Stromal cell of bone marrow (primary cell): ENCODE results near the gene GPC2.
A peak's percentile ranks its signal among the peaks of the same experiment; 100 is the strongest.
"Not testable (repeated sequence)": the region's sequence is repeated elsewhere in the genome, so short reads cannot be mapped to it uniquely, and the experiment has no call there.

Experiments
- DNase-seq: peaks from one replicate; pipeline ENCODE4 v3.0.0-alpha.2; 2012; ENCODE audit warnings: low read depth

GPC2 gene

GRCh38 chr7:100177045-100178001 is at the start of gene GPC2, which contains the start of gene STAG3:
Gene GPC2 (minus strand): TSS chr7:100177381. CDS start chr7:100177199, 182 bp downstream.
Gene STAG3 (plus strand): TSS chr7:100177918. CDS start chr7:100180557, 2,639 bp downstream.
- peak; percentile 90 for DNase-seq

- not testable (repeated sequence) for DNase-seq
Measured at GRCh38 chr7:100224891-100225290, 47.7 kb upstream of the GPC2 start.

GRCh38 chr7:100223376-100223927 is 46.3 kb upstream of the GPC2 start:
- DNase-seq, result not testable (repeated sequence)

GRCh38 chr7:100222445-100223132 is 45.4 kb upstream of the GPC2 start:
- DNase-seq, result no peak

- DNase-seq, result no peak
Measured at GRCh38 chr7:100221767-100222444, 44.7 kb upstream of the GPC2 start.

- DNase-seq, result no peak
Measured at GRCh38 chr7:100221231-100221718, 44.1 kb upstream of the GPC2 start.

- DNase-seq, result no peak
Measured at GRCh38 chr7:100220586-100221230, 43.5 kb upstream of the GPC2 start.

- not testable (repeated sequence) for DNase-seq
Measured at GRCh38 chr7:100219801-100220585, 42.8 kb upstream of the GPC2 start, which contains the start of gene PVRIG. Gene PVRIG (plus strand): TSS chr7:100219949. CDS start chr7:100219971, 22 bp downstream.

GRCh38 chr7:100219271-100219737 is 42.1 kb upstream of the GPC2 start:
- no peak for DNase-seq

- DNase-seq, result peak; percentile 11
Measured at GRCh38 chr7:100217934-100218333, 40.8 kb upstream of the GPC2 start.

- DNase-seq, result peak; percentile 15
Measured at GRCh38 chr7:100215895-100216294, 38.7 kb upstream of the GPC2 start.

- not testable (repeated sequence) for DNase-seq
Measured at GRCh38 chr7:100214356-100214755, 37.2 kb upstream of the GPC2 start.

- DNase-seq, result no peak
Measured at GRCh38 chr7:100213672-100214071, 36.5 kb upstream of the GPC2 start.

GRCh38 chr7:100212631-100213286 is 35.6 kb upstream of the GPC2 start:
- DNase-seq, result no peak

- DNase-seq, result no peak
Measured at GRCh38 chr7:100211342-100211780, 34.2 kb upstream of the GPC2 start.

GRCh38 chr7:100210805-100211204 is 33.6 kb upstream of the GPC2 start:
- no peak for DNase-seq

GRCh38 chr7:100209493-100209892 is 32.3 kb upstream of the GPC2 start:
- no peak for DNase-seq

GRCh38 chr7:100208911-100209408 is 31.8 kb upstream of the GPC2 start:
- no peak for DNase-seq

- DNase-seq, result no peak
Measured at GRCh38 chr7:100204454-100204853, 27.3 kb upstream of the GPC2 start.
